ENCODE measurements around the gene PSME3IP1. TPM values are rescaled to one million over a fixed set of nuclear protein-coding genes. Genes with fewer than 3 reads are reported as not detected.

Gene PSME3IP1
- total and polyA plus RNA-seq, 2 of the 8 experiments (the other 6 are each of a cell fraction or from before 2014, with no cell fraction given), result 95.1 to 98.3 TPM

DNA sequence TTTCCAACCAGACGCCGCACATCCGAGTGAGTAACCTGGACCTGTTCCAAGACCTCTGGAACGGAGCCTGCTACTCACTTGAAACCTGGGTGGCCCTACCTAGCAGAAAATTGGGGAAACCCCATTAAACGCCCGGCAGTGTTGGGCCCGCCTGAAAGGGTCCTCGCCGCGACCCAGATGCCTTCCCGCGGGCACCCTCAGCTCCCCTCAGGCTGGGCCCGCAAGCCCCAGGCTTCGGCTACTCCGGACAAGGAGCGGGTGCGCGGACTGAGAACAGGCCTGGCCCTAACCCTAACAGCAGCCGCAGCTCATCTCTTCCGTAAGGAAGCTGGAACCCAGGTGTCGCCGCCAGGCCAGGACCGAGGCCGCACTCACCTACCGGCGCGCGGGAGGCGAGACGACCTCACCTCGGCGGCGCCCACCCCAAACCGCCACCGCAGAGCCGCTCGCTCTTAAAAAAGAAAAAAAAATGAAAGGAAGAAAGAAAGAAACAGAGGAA is 344 bp downstream of the PSME3IP1 start (continued):
- TF ChIP-seq SUZ12 (IDR thresholded peaks at IDR 0.05; ENCODE audit: low read length) (no peak), RBBP5 (IDR thresholded peaks at IDR 0.05; ENCODE audit: borderline replicate concordance, low read depth, low read length) (0 out of 2 replicates have a peak, but pooled peaks have one; percentile 17), NRF1 (IDR thresholded peaks at IDR 0.05; ENCODE audit: low read depth, low read length) (no peak)
